ENCODE data around the gene EML2.

The EML2 gene

GRCh38 chr19:45597425-45598111, 41.6 kb downstream of the EML2 start:
- H3K36me3 ChIP-seq (ENCODE audit: insufficient read depth, low read length), result no peaks in the 10 kb centered on the region
- no peak overlapping the region for H3K9ac ChIP-seq (ENCODE audit: low read depth, low read length)
- peak overlapping the region; percentile 48 for H3K4me3 ChIP-seq (ENCODE audit: low read length)
- 9% methylated on average over 5 of the region's 5 CpGs for WGBS
- peaks cover 61% of the 10 kb centered on the region for H3K27me3 ChIP-seq (ENCODE audit: insufficient read depth, low read length)
- H3K27ac ChIP-seq (ENCODE audit: low read depth, low read length), result no peak overlapping the region
- 0 out of 2 replicates have a peak, but pooled peaks cover 7% of the 10 kb centered on the region for H3K4me1 ChIP-seq (ENCODE audit: insufficient read depth, low read length)
- H3K9me3 ChIP-seq (ENCODE audit: insufficient read depth, low read depth, low read length), result no peaks in the 10 kb centered on the region

DNA sequence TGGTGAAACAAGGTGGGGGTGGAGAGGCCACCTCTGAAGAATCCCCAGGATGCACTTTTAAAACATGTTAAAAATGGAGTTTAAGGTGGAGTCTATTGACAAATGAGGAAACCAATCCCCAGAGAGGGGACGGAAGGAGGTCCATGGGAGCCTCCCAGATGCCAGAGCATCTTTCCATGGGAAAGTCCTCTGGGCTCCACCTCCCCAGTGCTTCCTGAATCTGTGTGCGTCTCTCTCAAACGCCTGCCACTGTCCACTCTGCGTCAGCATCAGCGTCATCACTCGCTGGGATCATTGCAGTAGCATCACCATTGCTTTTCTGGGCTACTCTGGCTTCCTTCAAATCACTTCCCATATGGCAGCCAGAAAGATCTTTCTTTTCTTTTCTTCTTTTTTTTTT, 43.4 kb downstream of the EML2 start:
- Histone ChIP-seq H3K9me3 (ENCODE audit: insufficient read depth, low read depth, low read length) (no peaks in the 10 kb centered on the region), H3K9ac (ENCODE audit: low read depth, low read length) (no peak overlapping the region), H3K27ac (ENCODE audit: low read depth, low read length) (no peak overlapping the region), H3K27me3 (ENCODE audit: insufficient read depth, low read length) (peaks cover 59% of the 10 kb centered on the region), H3K4me3 (ENCODE audit: low read length) (no peak overlapping the region), H3K36me3 (ENCODE audit: insufficient read depth, low read length) (no peaks in the 10 kb centered on the region), H3K4me1 (ENCODE audit: insufficient read depth, low read length) (0 out of 2 replicates have a peak, but pooled peaks cover 7% of the 10 kb centered on the region)
- 86% methylated on average over 6 of the region's 6 CpGs for WGBS

- 7% methylated on average over 1 of the region's 1 CpG for WGBS
- Histone ChIP-seq H3K4me3 (ENCODE audit: low read length) (no peak overlapping the region), H3K27ac (ENCODE audit: low read depth, low read length) (no peak overlapping the region), H3K27me3 (ENCODE audit: insufficient read depth, low read length) (peaks cover 42% of the 10 kb centered on the region), H3K9ac (ENCODE audit: low read depth, low read length) (no peak overlapping the region), H3K4me1 (ENCODE audit: insufficient read depth, low read length) (0 out of 2 replicates have a peak, but pooled peaks cover 3% of the 10 kb centered on the region), H3K9me3 (ENCODE audit: insufficient read depth, low read depth, low read length) (no peaks in the 10 kb centered on the region), H3K36me3 (ENCODE audit: insufficient read depth, low read length) (no peaks in the 10 kb centered on the region)
These were observed 45.7 kb downstream of the EML2 start for GRCh38 chr19:45593520-45593919.

DNA sequence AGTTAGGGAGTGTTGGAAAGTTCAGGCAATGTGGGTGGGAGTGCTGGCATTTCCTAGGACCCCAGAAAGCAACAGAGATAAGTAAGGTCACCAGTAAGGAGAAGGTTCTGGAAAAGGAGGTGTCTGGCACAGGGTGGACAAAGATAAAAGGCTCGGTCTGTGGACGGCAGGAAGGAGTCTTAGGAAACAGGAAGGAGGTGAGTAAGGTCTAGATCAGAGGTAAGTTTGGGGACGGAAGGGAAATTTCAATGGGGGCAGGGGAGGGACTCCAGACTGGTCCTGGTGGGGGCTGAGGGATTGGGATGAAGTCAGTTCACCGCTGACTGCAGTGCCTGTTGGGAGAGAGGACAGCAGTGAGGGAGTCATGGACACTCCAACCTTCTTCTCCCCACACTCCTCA, 46.8 kb downstream of the EML2 start:
- H3K9ac ChIP-seq (ENCODE audit: low read depth, low read length), result no peak overlapping the region
- no peaks in the 10 kb centered on the region for H3K36me3 ChIP-seq (ENCODE audit: insufficient read depth, low read length)
- 0 out of 2 replicates have a peak, but pooled peaks cover under 1% of the 10 kb centered on the region for H3K4me1 ChIP-seq (ENCODE audit: insufficient read depth, low read length)
- WGBS, result 84% methylated on average over 3 of the region's 4 CpGs
- no peaks in the 10 kb centered on the region for H3K9me3 ChIP-seq (ENCODE audit: insufficient read depth, low read depth, low read length)
- H3K27me3 ChIP-seq (ENCODE audit: insufficient read depth, low read length), result peaks cover 31% of the 10 kb centered on the region
- H3K4me3 ChIP-seq (ENCODE audit: low read length), result no peak overlapping the region
- H3K27ac ChIP-seq (ENCODE audit: low read depth, low read length), result no peak overlapping the region

DNA sequence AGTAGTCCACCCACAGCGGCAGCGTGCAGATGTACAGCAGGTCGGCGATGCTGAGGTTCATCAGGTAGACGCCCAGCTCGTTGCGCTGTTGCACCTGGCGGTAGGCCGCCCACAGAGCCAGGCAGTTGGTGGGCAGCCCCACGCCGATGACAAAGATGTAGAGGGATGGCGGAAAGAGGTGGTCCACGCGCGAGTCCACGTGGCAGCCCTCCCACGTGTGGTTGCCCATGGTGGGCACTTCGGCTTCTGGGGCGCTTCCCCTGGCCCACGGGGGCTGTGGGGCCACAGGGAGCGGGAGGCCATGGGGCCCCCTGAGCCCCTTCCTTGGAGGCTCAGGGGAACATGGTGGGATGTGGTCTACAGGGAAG, 47.6 kb downstream of the EML2 start:
- no peaks in the 10 kb centered on the region for H3K4me1 ChIP-seq (ENCODE audit: insufficient read depth, low read length)
- H3K36me3 ChIP-seq (ENCODE audit: insufficient read depth, low read length), result no peaks in the 10 kb centered on the region
- H3K27ac ChIP-seq (ENCODE audit: low read depth, low read length), result no peak overlapping the region
- H3K4me3 ChIP-seq (ENCODE audit: low read length), result no peak overlapping the region
- H3K9me3 ChIP-seq (ENCODE audit: insufficient read depth, low read depth, low read length), result no peaks in the 10 kb centered on the region
- H3K9ac ChIP-seq (ENCODE audit: low read depth, low read length), result no peak overlapping the region
- WGBS, result 95% methylated on average over 21 of the region's 21 CpGs
- peaks cover 23% of the 10 kb centered on the region for H3K27me3 ChIP-seq (ENCODE audit: insufficient read depth, low read length)

- H3K36me3 ChIP-seq (ENCODE audit: insufficient read depth, low read length), result no peaks in the 10 kb centered on the region
- H3K9ac ChIP-seq (ENCODE audit: low read depth, low read length), result no peak overlapping the region
- peaks cover 21% of the 10 kb centered on the region for H3K27me3 ChIP-seq (ENCODE audit: insufficient read depth, low read length)
- H3K9me3 ChIP-seq (ENCODE audit: insufficient read depth, low read depth, low read length), result no peaks in the 10 kb centered on the region
- no peaks in the 10 kb centered on the region for H3K4me1 ChIP-seq (ENCODE audit: insufficient read depth, low read length)
- H3K27ac ChIP-seq (ENCODE audit: low read depth, low read length), result no peak overlapping the region
- no peak overlapping the region for H3K4me3 ChIP-seq (ENCODE audit: low read length)
- 64% methylated on average over 48 of the region's 48 CpGs for WGBS
These were observed 48.1 kb downstream of the EML2 start for GRCh38 chr19:45591004-45591637.

DNA sequence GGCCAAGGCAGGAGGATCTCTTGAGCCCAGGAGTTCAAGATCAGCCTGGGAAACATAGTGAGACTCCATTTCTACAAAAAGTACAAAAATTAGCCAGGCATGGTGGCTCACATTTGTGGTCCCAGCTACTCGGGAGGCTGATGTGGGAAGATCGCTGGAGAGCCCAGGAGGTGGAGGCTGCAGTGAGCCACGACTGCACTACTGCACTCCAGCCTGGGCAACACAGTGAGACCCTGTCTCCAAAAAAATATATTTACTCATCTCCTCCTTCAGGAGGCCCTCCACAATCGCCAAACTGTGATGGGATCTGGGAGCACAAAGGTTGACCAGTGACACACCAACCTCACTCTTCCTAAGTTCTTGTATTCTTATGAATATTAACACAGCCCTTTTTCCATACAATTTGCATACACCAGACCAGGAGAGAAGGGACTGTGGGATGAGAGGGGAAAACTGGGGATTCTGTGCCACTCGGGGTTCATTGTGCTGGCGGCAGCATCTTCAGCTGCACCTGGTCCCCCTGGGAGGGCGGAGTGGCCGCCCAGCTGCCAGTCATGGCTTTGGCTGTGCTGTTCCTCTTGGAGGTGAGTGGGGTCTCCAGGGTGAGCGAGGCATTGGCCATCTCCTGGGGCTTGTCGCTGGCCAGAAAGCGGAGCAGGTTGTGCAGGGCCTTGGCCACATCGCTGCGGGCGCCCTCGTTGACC, 48.7 kb downstream of the EML2 start:
- no peaks in the 10 kb centered on the region for H3K4me1 ChIP-seq (ENCODE audit: insufficient read depth, low read length)
- H3K36me3 ChIP-seq (ENCODE audit: insufficient read depth, low read length), result no peaks in the 10 kb centered on the region
- H3K27me3 ChIP-seq (ENCODE audit: insufficient read depth, low read length), result peaks cover 21% of the 10 kb centered on the region
- no peaks in the 10 kb centered on the region for H3K9me3 ChIP-seq (ENCODE audit: insufficient read depth, low read depth, low read length)
- H3K9ac ChIP-seq (ENCODE audit: low read depth, low read length), result no peak overlapping the region
- 74% methylated on average over 15 of the region's 15 CpGs for WGBS
- H3K4me3 ChIP-seq (ENCODE audit: low read length), result no peak overlapping the region
- no peak overlapping the region for H3K27ac ChIP-seq (ENCODE audit: low read depth, low read length)

- H3K36me3 ChIP-seq (ENCODE audit: insufficient read depth, low read length), result no peaks in the 10 kb centered on the region
- H3K27me3 ChIP-seq (ENCODE audit: insufficient read depth, low read length), result peaks cover 21% of the 10 kb centered on the region
- H3K4me1 ChIP-seq (ENCODE audit: insufficient read depth, low read length), result no peaks in the 10 kb centered on the region
- no peaks in the 10 kb centered on the region for H3K9me3 ChIP-seq (ENCODE audit: insufficient read depth, low read depth, low read length)
- no peak overlapping the region for H3K9ac ChIP-seq (ENCODE audit: low read depth, low read length)
- H3K27ac ChIP-seq (ENCODE audit: low read depth, low read length), result no peak overlapping the region
- no peak overlapping the region for H3K4me3 ChIP-seq (ENCODE audit: low read length)
- 93% methylated on average over 4 of the region's 4 CpGs for WGBS
These were observed 49.4 kb downstream of the EML2 start for GRCh38 chr19:45589768-45590167.

DNA sequence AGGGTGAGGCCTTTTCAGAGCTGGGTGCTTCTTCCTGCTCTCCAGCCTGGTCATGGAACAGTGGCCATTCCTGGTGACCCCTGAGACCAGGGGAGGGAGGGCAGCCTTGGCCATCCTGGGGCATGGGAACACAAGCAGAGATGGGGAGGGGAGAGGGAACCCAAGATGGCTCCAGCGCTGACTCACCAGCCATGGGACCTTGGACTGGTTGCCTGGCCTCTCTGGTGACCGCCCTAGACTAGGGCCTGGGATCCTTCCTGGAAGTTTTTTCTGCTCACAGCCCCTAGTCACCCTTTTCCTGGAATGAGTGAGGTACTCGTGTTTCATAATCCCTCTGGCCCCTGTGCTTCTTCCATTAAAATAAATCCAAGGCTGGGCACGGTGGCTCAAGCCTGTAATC, 51.3 kb downstream of the EML2 start:
- Histone ChIP-seq H3K36me3 (ENCODE audit: insufficient read depth, low read length) (no peaks in the 10 kb centered on the region), H3K9ac (ENCODE audit: low read depth, low read length) (no peak overlapping the region), H3K9me3 (ENCODE audit: insufficient read depth, low read depth, low read length) (no peaks in the 10 kb centered on the region), H3K27ac (ENCODE audit: low read depth, low read length) (no peak overlapping the region), H3K4me1 (ENCODE audit: insufficient read depth, low read length) (no peaks in the 10 kb centered on the region), H3K27me3 (ENCODE audit: insufficient read depth, low read length) (peaks cover 21% of the 10 kb centered on the region), H3K4me3 (ENCODE audit: low read length) (no peak overlapping the region)
- WGBS, result 93% methylated on average over 4 of the region's 4 CpGs

GRCh38 chr19:45585158-45585577, 54.0 kb downstream of the EML2 start:
- peak overlapping the region; percentile 74 for H3K27ac ChIP-seq (ENCODE audit: low read depth, low read length)
- no peaks in the 10 kb centered on the region for H3K9me3 ChIP-seq (ENCODE audit: insufficient read depth, low read depth, low read length)
- H3K27me3 ChIP-seq (ENCODE audit: insufficient read depth, low read length), result no peaks in the 10 kb centered on the region; the same call in 1 of the 2 replicates
- H3K4me3 ChIP-seq (ENCODE audit: low read length), result peak overlapping the region; percentile 78
- H3K36me3 ChIP-seq (ENCODE audit: insufficient read depth, low read length), result no peaks in the 10 kb centered on the region
- WGBS, result 45% methylated on average over 7 of the region's 7 CpGs
- 0 out of 2 replicates have a peak overlapping the region, but pooled peaks have one; percentile 15 for H3K9ac ChIP-seq (ENCODE audit: low read depth, low read length)
- no peaks in the 10 kb centered on the region for H3K4me1 ChIP-seq (ENCODE audit: insufficient read depth, low read length)
